EH (cell line): ENCODE measurements around the gene RXRA.
A peak's percentile ranks its signal among the peaks of the same experiment; 100 is the strongest.

ENCODE experiments used
- DNase-seq: peaks from one replicate; pipeline ENCODE4 v3.0.0-alpha.2; 2015; ENCODE audit warnings: low read depth

RXRA gene

GRCh38 chr9:134383148-134383547, 56.9 kb downstream of the RXRA start:
- DNase-seq = no peak

- DNase-seq = peak; percentile 37
Measured at GRCh38 chr9:134384811-134385479, 58.7 kb downstream of the RXRA start.

DNA sequence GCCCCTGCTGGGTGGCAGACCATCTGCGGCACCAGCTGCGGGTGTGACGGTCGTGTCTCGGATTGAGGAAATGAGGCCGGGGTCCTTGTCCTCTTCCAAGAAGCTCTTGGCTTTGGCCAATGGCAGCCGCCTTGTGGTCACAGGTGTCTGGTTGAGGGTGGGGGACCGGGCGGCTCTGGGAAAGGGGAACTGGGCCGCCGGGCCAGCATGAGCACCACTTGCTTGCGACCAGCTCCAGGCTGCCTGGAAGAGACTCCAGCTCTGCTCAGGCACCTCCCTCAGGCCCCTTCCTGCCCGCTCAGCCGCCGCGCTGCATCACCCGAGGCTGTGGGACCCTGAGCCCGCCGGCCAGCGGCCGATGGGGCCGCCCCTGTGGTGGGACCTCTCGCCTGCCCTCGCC, 59.7 kb downstream of the RXRA start:
- DNase-seq = no peak

DNA sequence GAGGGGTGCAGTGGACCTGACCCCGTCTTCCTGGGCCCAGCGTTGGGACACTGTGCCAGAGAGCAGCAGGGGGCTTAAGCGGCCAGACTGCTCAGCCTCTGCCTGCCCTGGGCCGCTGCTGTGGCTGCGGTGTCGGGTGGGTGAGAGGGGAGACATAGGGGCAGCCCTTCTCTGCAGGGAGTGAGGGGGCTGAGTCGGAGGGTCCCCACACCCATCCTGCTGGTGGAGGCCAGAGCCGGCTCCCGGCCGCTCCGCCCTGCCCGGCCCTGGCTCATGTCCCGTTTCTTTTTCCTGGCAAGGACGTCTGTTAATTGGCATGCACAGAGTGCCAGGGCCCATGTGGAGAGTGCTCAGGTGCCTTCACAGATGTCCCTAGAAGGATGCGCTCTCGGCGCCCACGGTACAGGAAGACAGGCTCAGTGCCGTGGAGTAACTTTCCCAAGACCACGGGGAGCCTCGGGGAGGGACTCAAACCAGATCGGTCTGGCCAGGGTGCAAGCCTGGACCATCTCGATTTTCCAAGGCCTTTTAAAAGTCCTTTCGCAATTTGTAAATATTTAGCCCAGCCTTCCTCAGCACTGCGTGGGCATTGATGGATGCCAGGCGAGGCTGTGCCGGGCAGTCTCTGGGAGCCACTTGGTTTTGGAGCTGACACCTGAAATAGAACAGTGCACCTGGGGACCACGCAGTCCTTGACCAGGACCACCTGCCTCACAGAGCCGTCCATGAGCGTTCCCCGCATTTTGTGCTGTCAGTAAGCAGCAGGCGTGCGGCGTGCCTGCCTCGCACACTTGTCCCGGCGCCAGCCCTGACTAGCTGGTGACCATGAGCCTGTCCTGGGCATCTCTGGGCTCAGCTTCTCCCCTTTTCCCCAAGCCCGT, 60.9 kb downstream of the RXRA start:
- DNase-seq = no peak

- DNase-seq = no peak
Measured at GRCh38 chr9:134388289-134388808, 62.1 kb downstream of the RXRA start.

- no peak for DNase-seq
Measured at GRCh38 chr9:134388976-134389375, 62.7 kb downstream of the RXRA start.

DNA sequence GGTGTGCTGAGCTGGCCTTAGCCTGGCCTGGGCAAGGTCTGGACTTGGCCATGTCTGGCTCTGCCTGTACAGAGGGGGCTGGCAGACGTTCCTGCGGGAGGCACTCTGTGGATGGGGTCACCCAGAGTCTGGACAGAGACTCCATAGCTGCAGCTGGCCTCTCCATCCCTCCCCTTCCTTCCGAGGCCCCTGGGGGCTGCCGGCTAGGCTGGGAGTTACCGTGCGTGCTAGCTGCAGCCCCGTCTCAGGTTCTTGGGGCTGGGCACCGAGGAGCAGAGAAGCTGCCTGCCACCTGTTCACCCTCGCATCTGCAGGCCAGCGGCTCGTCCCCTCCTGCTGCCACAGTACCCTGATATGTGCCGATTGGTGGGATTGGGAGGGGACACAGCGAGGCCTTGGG, 63.4 kb downstream of the RXRA start:
- DNase-seq = no peak

DNA sequence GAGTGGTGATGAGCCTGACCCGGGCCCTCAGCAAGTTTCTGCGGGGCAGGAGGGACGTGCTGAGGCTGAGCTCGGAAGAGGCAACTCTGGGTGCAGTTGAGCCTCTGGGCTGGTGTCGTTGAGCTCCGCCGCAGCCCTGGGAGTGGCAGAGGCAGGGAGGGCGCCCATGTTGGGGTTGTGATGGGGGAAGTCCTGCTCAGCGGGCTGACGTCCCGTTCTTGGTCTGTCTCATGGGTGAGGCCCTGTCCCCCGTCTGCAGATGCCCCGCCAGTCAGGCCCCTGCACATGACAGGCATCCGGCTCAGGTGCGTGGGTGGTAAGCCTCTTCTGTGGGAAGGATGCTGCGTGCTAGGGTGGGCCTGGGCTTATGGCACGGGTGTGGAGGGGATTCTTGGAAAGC, 64.3 kb downstream of the RXRA start:
- DNase-seq = no peak

- no peak for DNase-seq
Measured at GRCh38 chr9:134390947-134391318, 64.7 kb downstream of the RXRA start.

GRCh38 chr9:134391319-134392231, 65.3 kb downstream of the RXRA start:
- DNase-seq = no peak

DNA sequence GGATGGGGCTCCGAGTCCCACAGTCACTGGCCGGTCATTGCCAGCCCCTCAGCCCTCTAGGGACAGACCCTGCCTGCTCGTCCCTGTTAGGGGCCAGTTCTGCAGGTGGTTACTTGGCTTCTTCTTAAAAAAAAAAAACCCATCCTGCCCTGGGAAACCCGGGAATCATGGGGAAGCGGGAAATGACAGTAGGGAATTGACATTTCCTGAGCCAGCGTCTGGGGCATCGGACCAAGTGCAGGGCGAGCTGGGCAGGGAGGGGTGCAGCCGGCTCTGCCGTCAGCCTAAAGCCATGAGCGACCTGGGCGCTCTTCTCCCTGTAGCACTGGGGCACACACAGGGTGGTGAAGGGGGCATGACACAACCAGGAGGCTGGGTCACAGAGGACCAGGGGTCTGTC, 66.6 kb downstream of the RXRA start:
- no peak for DNase-seq

GRCh38 chr9:134393582-134394280, 67.5 kb downstream of the RXRA start:
- no peak for DNase-seq

DNA sequence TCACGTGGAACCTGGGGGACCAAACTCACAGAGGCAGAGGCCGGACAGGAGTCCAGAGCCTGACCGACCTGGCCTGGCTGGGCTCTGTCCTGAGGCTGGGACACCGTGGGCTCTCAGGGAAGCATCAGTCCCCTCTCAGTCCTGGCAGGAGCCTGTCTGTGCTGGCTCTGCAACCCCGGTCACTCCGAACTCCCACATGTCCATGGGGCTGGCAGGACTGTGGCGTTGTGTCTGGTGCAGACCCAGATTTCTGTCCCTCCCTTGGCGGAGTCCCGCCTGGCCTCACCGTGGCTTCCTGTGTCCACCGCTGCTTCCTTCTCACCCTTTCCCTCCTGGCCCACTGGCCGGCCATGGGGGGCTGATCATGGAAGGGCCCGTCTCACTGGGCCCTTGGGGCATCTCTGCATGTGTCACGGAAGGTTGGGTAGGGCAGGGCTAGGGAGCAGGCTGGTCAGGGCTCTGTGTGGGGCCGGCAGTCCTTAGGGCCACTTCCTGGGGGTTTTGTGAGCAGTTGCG, 68.8 kb downstream of the RXRA start:
- DNase-seq = no peak

DNA sequence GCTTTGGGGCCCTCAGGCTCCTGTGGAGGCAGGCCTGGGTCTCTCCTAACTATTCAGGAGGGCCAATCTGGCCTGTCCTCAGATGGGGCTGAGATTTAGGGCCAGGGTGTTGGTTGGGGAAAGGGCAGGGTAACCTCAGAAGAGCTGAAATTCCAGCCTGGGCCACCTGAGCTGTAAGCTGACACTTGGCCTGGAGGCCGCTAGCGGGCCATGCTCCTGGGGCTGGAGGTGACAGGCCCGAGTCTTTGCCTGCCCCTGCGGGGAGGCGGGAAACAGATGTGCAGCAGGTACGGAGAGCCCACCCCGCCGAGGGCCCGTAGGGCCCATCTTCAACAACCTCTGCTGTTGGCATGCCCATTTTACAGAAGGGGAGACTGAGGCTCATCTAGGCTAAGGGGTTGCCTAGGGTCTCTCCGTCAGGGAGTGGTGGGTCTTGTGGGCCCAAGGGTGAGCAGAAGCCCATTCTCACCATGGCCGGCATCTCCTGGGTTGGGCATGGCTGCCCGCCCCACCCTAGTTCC, 69.5 kb downstream of the RXRA start:
- DNase-seq = no peak

DNA sequence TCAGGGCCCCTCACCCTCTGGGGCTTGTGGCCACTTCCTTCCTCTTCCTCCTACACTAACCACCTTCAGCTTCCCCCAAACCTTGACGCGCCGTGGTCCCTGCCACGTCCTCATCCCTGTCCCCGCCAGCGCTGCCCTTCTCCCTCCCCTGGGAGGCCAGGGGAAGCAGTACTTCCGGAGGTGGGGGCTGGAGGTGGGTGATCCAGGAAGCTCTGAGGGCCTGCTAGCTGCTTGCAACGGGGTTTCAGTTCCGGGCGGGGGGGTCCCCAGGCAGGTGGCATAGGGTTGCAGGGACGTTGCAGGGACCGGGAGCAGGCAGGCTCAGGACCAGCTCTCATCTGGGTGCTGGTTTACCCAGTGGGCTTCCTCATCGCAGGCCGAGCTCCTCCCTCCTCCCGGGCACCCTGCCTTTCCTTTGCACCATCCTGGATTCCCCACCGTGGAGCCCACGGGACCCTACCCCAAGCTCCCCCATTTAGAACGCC, 70.0 kb downstream of the RXRA start:
- no peak for DNase-seq

GRCh38 chr9:134396825-134397224, 70.6 kb downstream of the RXRA start:
- peak; percentile 38 for DNase-seq

DNA sequence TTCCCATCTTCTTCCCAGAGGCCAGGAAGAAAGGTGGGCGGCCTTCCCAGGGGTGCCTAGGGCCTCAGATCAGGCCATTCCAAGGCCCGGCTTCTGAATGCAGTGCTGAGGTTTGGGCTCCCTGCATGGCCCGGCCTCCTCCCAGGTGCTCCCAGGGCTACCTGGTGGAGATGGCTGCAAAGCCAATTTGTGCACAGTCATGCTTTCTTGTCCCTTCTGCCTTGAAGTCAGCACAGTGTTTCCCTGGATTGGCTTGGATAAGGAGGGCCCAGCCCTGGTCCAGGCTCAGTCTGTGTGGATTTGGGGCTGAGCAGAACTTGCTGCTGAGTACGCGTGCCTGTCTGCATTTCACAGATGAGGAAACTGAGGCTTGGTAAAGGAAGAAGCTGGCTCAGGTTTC, 72.5 kb downstream of the RXRA start:
- DNase-seq = no peak

DNA sequence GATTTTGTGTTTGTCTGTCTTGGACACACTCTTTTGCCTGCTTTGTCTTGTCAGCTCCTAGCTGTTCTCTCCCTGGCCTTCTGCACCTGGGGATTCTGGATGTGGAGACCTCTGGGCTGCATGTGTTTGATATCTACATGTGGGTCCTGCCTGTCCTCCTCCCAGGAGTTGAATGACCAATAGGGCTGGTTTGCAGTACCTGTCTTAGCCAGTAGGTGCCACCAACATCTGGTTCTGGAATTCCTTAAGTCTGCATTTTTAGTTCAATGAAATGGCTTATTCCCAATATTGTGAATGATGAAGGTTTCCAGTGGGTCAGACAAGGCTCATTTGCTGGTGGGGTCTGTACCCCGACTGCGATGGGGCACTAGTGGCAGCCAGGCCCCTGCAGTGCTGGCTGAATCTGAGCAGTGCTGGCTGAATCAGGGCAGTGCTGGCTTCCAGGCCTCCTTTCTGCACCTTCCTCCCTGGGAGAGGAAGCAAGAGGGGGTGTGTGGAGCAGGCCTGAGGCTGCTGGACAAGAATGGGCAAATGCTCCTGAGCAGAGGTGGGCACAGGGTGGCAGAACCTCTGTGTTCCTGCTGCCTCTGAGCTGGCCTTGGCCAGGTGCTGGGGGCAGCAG, 73.3 kb downstream of the RXRA start:
- peak; percentile 40 for DNase-seq

- DNase-seq = no peak
Measured at GRCh38 chr9:134400283-134400682, 74.0 kb downstream of the RXRA start.

DNA sequence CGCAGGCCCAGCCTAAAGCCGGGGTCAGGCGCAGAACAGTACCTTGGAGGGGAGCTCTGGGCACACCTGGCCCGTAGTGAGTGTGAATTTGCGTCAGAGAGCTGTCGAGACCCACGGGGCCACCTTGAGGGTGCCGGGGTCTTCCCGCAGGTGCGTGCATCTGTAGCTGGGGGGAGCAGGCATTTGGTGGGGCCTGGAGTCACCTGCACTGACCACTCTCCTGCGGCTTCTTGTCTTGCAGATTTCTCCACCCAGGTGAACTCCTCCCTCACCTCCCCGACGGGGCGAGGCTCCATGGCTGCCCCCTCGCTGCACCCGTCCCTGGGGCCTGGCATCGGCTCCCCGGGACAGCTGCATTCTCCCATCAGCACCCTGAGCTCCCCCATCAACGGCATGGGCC, 75.1 kb downstream of the RXRA start:
- DNase-seq = no peak

GRCh38 chr9:134402182-134402581, 75.9 kb downstream of the RXRA start:
- no peak for DNase-seq
